CD4-positive, alpha-beta T cell treated with Interleukin-17A for 4 hours (primary cell): ENCODE data around the gene TRERF1.

ENCODE experiments used
- DNase-seq: peaks from one replicate; pipeline ENCODE4 v3.0.0-alpha.2; 2020; ENCODE audit warnings: mixed read lengths

The TRERF1 gene

DNA sequence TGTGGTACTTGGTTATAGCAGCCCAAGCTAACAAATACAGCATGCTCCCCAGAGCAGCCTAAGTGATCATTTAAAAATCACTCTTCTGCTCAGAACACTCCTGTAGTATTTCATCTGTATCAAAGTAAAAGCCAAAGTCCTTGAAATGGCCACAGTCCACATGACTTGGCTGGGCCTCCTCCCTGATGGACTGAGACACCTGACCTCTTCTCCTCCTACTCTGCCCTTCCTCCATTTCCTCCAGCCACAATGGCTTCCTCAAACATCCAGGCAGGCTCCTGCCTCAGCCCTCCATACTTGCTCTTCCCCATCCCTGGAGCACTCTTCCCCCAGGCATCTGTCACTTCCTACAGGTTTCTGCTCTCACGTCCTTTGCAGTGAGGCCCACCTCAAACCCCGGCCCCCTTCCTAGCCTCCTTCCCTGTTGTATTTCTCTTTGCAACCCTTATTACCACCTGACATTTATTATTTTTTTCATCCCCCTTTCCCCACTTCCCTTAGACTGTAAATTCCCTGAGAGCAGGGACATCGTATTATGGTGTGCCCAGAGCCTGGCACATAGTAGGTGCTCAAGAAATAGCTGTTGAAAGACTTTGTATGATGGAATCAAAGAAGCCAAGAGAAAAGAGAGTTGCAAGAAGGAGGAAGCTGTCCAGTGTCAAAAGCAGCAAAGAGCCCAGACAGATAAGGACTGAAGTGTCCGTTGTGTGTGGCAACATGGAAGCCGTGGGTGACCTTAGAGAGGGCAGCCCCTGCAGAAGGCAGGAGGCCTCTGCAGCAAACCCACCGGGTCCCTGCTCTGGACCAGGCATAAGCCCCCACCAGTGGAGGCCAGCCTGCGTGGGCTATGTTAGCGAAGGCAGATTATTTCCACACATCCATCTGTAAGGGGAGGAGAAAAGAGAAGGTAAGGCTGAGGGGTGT lies 87.5 kb downstream of the TRERF1 start:
- DNase-seq = no peak

DNA sequence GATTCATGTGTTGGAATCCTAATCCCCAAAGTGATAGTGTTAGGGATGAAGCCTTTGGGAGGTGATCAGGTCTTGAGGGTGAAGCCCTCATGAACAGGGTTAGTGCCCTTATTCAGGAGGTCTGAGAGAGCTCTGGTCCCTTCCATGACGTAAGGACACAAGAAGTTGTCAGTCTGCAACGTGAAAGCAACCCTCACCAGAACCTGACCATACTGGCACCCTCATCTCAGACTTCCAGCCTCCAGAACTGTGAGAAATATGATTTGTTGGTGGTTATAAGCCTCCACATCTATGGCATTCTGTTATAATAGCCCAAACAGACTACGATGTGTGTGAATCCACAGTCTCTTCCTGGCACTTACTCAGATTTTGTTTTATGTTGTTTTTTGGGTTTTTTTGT lies 90.7 kb downstream of the TRERF1 start:
- no peak for DNase-seq

DNA sequence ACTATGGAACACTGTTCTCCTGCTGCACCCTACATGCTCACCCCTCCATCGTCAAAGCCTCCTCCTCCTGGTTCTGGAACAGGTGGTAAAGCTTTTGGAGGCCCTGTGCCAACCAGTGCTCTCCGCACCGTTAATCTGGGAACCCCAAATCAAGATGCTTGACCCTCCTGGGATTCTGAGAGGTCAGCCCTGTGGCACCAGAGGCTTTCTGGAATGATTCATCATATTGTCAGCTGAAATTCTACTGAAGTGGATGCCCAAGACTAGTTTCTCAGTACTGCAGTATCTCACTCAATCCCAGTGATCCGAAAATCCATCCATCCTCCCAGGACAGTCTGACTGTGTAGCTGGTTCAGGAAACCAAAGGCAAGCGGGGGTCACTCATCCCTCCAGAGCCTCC lies 92.7 kb downstream of the TRERF1 start:
- DNase-seq = no peak

DNA sequence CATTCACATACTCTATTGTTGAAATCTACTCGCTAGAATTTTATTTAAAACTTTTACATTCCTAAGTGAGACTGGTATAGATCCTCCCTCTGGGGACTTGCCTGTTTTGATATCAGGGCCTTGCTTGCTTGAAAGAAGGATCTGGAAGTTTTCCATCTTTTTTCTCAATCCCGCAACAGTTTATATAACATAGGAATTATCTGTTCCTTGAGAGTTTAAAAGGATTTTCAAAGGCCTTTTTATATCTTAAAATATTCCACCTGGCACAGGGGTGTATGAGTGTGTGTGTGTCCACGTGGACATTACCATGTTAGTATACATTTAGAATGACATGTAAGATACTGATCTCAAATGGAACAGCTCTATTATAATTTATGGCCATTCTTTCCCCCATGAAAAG lies 96.3 kb downstream of the TRERF1 start:
- DNase-seq = no peak

DNA sequence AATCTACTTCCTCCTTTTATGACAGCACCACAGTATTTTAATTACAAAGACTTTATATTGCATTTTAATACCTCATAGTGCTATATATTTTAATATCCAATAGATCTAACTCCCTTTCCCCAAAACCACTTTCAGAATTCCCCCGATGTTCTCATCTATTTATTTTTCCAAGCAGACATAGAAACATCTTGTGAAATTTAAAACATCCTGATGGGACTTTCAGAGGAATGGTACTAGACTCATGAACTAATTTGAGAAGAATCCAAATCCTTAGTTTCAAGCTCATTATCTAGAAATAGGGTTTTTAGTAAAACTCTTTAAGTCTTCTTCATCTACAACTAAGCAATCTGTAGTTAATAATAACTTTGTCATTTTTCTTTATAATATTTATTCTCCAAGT lies 97.0 kb downstream of the TRERF1 start:
- DNase-seq = no peak

DNA sequence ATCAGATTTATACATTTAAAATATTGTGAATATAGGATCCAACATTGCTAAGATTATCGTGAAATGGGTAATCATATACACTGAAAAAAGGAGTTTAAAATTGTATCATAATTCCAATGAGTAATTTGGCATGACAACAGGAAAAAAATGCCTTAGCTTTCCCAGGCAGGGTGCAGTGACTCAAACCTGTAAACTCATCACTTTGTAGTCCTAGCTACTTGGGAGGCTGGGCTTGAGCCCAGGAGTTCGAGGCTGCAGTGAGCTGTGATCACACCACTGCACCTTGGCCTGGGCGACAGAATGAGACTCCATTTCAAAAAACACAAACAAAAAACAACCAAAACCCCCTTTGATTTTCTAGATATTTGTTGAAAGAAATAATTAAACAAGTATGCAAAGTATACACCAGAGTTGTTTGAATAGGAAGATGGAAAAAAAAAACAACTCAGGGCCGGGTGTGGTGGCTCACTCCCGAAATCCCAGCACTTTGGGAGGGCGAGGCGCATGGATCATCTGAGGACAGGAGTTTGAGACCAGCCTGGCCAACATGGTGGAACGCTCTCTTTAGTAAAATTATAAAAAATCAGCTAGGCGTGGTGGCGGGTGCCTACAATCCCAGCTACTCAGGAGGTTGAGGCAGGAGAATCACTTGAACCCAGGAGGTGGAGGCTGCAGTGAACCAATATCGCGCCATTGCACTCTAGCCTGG lies 98.7 kb downstream of the TRERF1 start:
- no peak for DNase-seq

DNA sequence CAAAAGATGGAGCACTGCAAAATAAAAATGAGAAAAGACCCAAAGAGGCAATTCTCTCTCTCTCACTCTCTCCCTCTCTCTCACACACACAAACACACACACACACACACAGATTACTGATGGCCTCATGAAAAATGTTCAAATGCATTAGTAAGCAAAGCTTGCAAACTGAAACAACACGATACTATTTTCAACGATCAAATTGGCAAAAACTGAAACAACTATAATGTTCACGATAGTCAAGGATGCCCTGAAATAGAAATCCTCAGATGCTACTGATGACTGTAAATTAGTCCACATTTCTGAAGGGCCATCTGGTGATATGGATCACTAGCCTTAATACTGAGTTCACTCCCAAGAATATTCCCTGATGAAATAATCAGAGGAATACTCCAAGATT lies 100.8 kb downstream of the TRERF1 start:
- no peak for DNase-seq

DNA sequence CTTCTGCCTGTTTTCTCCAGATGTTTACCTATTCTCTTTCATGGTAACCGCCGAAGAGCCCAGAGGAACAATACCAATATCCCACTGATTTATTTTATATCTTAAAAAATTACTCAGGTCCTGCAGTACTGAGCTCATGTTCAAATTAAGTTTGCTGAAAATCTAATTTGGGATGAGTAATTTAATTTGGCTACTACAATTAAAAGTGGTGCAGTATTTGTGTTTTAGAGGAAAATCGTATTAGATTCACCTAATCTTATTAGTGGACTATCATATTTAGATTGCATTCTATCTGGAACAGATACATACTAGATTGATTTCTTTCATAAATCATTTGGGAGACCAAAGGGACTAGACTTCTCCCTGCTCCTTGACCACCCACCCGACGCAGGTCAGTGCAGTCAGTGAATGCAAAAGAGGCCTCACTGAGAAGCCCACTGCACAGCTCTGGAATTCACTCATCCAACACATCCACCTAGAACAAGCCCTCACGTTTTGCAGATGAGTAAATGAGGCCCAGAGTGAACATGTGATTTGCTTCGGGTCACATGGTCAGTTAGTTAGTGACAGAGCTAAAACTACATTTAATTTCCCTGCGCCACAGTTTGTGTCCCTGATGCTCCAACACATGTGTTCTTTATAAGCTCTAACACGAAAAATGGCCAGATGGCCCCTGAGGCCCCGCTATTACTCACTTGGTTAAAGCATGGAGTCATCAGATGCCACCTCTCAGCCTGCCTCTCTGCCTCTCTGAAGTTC lies 101.8 kb downstream of the TRERF1 start:
- DNase-seq = no peak

DNA sequence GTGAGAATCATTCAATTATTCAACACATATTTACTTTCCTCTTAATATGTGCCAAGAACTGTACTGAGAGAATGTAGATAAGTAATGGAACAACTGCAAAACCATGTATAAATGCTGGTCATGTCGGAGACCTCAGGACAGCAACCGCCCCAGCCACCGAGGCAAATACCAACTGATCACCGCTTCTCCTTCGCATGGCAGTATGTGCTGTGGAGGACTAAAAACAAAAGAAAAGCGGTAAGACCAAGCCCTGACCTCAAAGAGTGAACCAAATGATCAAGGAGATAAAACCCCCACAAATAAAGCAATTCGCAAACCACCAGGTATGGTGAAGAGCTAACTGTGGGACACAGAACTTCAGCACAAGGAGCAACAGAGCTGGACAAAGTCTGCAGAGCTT lies 104.3 kb downstream of the TRERF1 start:
- DNase-seq = no peak

DNA sequence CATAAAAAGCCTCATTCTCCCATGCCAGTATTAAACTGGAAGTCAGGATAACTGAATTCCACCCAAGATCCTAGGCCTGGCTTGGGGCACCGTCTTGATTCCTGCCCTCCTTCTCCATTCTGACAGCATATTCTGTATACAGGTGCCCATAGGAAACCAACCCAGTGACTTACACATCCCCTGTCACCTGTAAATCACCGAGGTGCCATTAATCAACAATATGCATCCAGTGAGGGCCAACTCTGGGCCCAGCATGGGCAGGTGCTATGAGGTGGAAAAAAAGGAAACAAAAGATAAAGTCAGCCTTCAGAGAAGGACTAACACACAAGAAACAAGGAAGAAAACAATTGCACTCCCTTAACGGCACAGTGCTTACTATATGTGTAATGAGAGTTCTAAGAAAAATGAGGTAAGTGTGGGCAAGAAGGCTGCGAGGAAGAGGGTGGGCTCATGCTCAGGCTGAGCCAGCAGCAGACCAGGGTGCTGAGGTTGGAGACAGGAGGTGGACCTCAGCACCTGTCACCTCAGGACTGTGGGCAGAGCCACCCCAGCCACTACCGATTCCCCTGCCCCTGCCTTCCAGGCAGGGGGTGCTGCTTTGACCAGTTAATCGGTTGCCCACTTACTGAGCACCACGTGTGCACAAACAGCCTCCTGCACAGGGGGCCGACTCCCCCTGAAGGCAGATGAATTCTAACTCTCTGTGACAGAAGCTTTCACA lies 105.9 kb downstream of the TRERF1 start:
- DNase-seq = no peak

DNA sequence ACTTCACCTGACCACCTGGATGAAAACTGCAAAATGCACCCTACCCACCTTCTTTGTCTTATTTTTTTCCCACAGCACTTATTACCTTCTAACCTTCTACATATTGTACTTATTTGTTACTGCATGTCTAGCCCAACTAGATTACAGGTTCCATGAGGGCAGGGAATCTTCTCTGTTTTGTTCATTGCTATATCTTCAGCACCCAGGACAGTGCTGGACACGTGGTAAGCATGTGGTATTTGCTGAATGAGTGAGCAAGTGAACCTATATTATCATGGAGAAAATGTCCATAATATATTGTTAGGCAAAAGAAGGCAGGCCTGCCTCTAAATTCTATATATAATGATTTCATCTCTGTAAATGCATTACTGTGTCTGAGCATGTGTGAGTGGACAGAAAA lies 107.0 kb downstream of the TRERF1 start:
- DNase-seq = no peak

DNA sequence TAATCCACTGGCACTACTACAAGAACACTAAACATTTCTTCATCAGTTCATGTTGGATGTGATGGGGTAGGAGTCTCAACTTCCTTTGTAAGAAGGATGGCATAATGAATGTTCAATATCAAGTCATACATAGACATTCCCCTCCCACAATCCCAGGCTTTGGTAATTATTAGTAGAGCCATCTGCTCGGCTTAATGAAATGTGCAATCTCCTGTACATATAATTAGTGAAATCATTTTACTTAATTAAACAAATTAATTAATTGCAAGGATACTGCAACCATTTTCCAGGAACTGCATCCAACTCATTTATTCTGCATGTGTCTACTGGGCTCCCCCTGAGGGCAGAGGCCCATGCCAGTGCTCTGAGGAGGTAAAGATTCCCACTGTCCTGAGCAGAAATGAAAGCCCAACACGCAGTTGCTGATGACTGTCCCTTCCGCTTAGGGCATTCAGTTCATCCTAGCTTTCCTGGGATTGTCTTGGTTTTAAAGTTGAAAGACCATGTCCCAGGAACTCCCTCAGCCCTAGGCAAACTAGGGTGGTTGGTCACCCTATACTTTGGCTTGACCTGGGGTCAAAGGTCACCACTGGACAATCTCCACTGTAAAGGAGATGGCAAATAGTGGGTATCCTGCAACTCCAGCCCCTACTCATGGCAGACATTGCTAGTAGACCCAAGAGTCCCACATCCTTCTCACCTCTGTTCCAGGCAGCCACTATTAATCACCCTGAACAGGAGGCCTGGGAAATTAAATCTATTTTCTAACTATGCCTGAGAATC lies 109.8 kb downstream of the TRERF1 start:
- DNase-seq = no peak

DNA sequence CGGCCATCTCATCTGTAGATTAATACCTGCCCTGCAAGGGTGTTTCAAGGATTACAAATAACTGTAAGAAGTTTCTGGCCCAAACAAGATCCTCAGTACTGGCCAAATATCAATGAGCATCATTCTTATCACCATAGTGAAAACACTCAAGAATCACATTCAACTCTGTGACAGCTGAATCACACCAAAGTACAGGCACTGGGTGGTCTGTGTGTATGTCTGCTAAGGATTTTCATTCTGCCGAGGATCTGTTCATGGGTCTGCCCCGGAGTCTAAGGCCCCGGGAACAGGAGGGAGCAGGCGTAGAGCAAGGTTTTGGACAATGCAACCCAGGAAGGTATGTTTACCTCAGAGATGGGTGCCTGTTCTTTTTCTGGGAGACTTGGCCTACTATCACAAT lies 110.5 kb downstream of the TRERF1 start:
- no peak for DNase-seq

DNA sequence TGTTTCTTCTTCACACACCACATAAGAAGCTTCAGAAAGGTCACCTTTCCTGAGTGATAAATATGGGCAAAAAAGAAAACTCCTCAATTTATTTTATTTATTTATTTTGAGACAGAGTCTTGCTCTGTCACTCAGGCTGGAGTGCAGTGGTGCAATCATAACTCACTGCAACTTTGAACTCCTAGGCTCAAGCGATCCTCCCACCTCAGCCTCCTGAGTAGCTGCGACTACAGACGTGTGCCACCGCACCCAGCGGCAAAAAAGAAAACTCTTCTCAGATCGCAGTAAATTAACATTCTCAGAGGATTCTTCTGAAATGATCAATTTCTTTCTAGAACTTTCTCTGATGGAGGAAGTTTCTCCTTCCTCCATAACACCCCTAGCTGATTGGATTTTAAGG lies 111.2 kb downstream of the TRERF1 start:
- DNase-seq = no peak

DNA sequence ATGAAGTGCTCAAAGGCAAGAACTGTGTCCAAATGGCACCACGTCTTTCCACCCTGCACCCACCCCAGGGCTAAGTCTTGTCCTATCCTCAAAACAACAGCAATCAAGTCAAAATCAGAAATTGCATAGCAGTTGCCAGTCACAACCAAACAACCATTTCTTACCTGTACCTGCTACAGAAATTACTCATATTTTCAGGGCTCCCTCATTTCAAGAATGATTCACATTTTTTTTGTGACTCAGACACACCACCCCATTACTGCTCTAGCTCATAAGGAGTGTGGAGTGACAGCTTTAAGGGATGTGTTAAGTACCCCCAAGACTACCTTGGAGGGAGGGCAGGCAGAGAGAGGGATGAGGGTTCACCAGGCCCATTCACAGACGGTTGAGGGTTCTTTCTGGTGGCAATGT lies 111.7 kb downstream of the TRERF1 start:
- DNase-seq = no peak

DNA sequence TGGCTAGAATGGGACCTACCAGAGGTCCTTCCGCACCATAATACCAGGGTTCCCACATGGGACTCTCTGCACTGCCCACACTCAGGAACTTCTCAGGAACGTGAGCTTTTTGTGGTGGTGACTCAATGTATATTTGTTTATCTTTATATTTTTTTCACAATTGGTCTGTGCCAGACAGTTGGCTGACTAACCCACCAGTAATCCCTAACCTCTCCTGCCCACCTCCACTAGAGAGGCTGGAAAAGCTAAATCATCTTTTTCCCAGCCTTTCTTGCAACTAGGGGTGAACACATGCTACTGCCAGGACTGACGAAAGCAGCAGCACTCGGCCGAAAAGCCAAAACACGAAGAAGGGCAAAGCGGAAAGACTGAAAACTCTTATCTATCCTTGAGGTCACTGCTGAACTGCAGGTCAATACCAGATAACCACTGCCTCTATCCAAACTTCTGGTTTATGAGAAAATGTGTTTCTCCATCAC lies 112.9 kb downstream of the TRERF1 start:
- DNase-seq = no peak

DNA sequence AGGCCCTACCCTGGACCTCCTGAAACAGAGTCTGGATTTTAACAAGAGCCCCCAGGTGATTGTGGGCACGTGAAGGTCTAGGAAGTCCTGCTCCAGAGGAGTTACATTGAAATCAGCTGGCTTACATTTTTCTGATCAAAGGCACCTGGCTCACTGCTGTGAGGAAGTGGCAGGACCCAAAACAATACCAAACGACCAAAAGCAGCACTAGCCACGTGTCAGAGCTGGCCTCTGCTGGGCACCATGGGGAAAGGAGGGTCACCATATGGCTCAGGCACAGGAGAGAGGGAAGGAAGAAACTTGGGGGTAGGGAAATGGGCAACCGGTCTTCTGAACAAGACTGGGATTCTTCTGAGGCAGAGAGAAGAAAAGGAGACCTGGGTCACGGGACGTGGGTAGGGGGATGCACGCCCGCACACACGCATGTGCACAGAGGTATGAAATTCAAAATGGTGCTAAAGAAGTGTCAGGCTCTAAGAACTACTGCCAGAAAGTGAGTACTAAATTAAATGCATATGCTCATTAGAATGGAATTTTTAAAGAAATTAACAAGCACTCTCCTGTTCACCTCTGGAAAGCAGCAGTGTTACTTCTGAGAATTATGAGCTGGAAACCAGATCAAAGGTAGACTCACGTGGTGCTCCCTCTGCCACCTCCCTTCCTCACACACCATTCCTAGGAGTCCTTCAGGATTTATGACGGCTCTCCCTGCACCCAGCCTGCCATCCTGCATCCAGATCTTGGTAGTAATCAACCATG lies 113.6 kb downstream of the TRERF1 start:
- no peak for DNase-seq

DNA sequence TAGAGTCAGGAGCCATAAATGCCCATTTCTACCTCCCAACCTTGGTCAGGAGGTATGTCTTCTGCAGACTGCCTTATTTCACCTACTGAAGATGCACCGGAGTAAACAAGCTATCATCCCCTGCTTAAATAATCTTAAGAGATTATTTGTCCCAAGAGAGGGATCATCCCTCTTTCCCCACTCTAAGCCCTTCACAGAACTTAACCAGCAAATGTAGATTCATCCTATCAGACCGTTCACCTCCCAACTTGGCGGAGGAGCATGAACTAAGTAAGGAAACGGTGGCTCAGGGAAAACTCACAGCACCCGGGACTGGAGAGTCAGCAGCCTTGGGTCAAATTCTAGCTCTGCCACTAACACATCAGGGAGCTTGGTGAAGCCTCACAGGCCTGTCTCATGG lies 115.3 kb downstream of the TRERF1 start:
- no peak for DNase-seq

DNA sequence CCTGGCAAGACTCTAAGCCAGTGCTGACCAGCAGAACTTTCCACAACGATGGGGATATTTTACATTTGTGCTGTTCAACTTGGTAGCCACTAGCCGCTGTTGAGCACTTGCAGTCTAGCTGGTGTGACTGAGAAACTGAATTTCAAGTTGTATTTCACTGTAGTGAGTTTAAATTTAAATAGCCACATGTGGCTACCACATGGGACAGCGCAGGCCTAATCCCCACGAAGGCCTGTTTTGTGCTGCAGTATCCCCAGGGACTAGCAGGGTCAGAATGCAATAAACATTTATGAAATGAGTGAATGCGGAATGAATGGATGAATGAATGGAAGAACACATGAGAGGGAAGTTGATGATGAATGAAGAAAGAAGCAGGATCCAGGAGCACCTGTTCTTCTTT lies 115.8 kb downstream of the TRERF1 start:
- DNase-seq = no peak

DNA sequence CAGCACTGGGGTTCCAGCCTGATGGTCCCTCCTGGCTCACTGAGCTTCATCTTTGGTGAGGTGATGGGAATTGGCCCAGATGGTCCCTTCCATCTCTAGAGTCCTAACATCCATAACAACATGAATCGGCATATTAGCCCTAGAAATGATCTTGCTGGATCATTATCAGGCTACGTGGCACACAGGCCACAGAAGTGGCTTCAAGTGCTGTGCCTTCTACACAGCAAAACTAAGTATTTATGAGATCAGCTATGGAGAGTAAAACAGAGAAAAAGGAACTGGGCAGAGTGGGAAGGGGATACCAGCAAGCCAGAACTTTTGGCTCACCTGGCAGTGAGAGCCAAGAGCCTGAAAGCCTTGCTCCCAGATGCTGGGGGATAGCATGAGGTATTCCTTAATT lies 116.9 kb downstream of the TRERF1 start:
- DNase-seq = no peak

DNA sequence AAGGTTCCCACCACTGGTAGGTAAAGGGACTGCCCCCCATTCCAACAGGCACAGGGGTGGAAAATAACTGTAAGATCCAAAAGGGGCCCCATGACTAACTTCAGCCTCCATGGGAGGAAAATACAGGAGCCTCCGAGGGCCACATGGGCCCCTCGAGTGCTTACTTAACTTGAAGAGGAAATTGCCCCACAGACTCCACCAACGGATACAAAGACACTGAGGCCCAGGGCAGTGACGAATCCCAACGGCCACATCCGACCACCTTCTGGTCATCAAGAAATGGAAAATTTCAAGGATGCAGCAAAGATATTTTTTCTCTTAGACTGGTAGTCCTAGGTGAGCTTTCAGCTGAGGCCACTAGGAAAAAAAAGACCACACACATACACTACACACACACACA lies 118.1 kb downstream of the TRERF1 start:
- DNase-seq = no peak
